ENCODE data around the gene HNRNPUL2. TPM values are rescaled to one million over a fixed set of nuclear protein-coding genes. Genes with fewer than 3 reads are reported as not detected.
"Not testable (repeated sequence)": the region's sequence is repeated elsewhere in the genome, so short reads cannot be mapped to it uniquely, and the experiment has no call there.

Gene HNRNPUL2
- polyA plus RNA-seq (2012; ENCODE audit: low read depth, missing spikeins) = 54.7 TPM

GRCh38 chr11:62727165-62727871 lies at the start of gene HNRNPUL2:
Gene HNRNPUL2 (minus strand): TSS chr11:62727457. CDS start chr11:62727156, 301 bp downstream.
- peak; percentile 96 for FAIRE-seq
- DNase-seq (ENCODE audit: insufficient read length, low spot score) = peak; percentile 94
- TF ChIP-seq PAX5 (IDR thresholded peaks at IDR 0.05; ENCODE audit: insufficient read depth, low read length, severe bottlenecking) = peak; percentile 19
- TF ChIP-seq POU2F2 (IDR thresholded peaks at IDR 0.05; ENCODE audit: low read depth, low read length) = no peak; the same call in 1 of the 2 replicates
- TF ChIP-seq POLR2A (IDR thresholded peaks at IDR 0.05; ENCODE audit: low read depth, low read length) = peak; percentile 95
- peak; percentile 8; the same call in 1 of the 2 replicates for TF ChIP-seq TAF1 (IDR thresholded peaks at IDR 0.05; ENCODE audit: low read depth, low read length)
- TF ChIP-seq SPI1 (IDR thresholded peaks at IDR 0.05; ENCODE audit: low read depth, low read length) = peak; percentile 76
- peak; percentile 93 for TF ChIP-seq POLR2AphosphoS5 (IDR thresholded peaks at IDR 0.05; ENCODE audit: low read depth, low read length)

GRCh38 chr11:62775646-62776045 lies 48.4 kb upstream of the HNRNPUL2 start:
- TF ChIP-seq POLR2A (IDR thresholded peaks at IDR 0.05; ENCODE audit: low read depth, low read length) (no peak), SPI1 (IDR thresholded peaks at IDR 0.05; ENCODE audit: low read depth, low read length) (no peak), POLR2AphosphoS5 (IDR thresholded peaks at IDR 0.05; ENCODE audit: low read depth, low read length) (no peak), POU2F2 (IDR thresholded peaks at IDR 0.05; ENCODE audit: low read depth, low read length) (no peak), PAX5 (IDR thresholded peaks at IDR 0.05; ENCODE audit: insufficient read depth, low read length, severe bottlenecking) (no peak), TAF1 (IDR thresholded peaks at IDR 0.05; ENCODE audit: low read depth, low read length) (no peak)
- DNase-seq (ENCODE audit: insufficient read length, low spot score) (no peak), FAIRE-seq (no peak)

GRCh38 chr11:62774407-62774806 lies 47.1 kb upstream of the HNRNPUL2 start:
- FAIRE-seq = no peak
- no peak for DNase-seq (ENCODE audit: insufficient read length, low spot score)
- TF ChIP-seq SPI1 (IDR thresholded peaks at IDR 0.05; ENCODE audit: low read depth, low read length) = no peak
- TF ChIP-seq POLR2AphosphoS5 (IDR thresholded peaks at IDR 0.05; ENCODE audit: low read depth, low read length) = no peak
- no peak for TF ChIP-seq TAF1 (IDR thresholded peaks at IDR 0.05; ENCODE audit: low read depth, low read length)
- no peak for TF ChIP-seq POU2F2 (IDR thresholded peaks at IDR 0.05; ENCODE audit: low read depth, low read length)
- TF ChIP-seq PAX5 (IDR thresholded peaks at IDR 0.05; ENCODE audit: insufficient read depth, low read length, severe bottlenecking) = no peak
- TF ChIP-seq POLR2A (IDR thresholded peaks at IDR 0.05; ENCODE audit: low read depth, low read length) = no peak

- peak; percentile 67; the same call in 1 of the 2 replicates for TF ChIP-seq POLR2AphosphoS5 (IDR thresholded peaks at IDR 0.05; ENCODE audit: low read depth, low read length)
- peak; percentile 43; the same call in 1 of the 2 replicates for TF ChIP-seq TAF1 (IDR thresholded peaks at IDR 0.05; ENCODE audit: low read depth, low read length)
- TF ChIP-seq SPI1 (IDR thresholded peaks at IDR 0.05; ENCODE audit: low read depth, low read length) = no peak
- 0 out of 2 replicates have a peak, but pooled peaks have one; percentile 40 for TF ChIP-seq POU2F2 (IDR thresholded peaks at IDR 0.05; ENCODE audit: low read depth, low read length)
- peak; percentile 84 for TF ChIP-seq PAX5 (IDR thresholded peaks at IDR 0.05; ENCODE audit: insufficient read depth, low read length, severe bottlenecking)
- TF ChIP-seq POLR2A (IDR thresholded peaks at IDR 0.05; ENCODE audit: low read depth, low read length) = peak; percentile 62; the same call in 1 of the 2 replicates
- FAIRE-seq (peak; percentile 87), DNase-seq (ENCODE audit: insufficient read length, low spot score) (peak; percentile 78)
Observed at GRCh38 chr11:62771144-62772021, 44.1 kb upstream of the HNRNPUL2 start, which contains the start of gene TAF6L. Gene TAF6L (plus strand): TSS chr11:62771396. CDS start chr11:62775784, 4,388 bp downstream.

- FAIRE-seq (peak; percentile 5), DNase-seq (ENCODE audit: insufficient read length, low spot score) (no peak)
- no peak for TF ChIP-seq PAX5 (IDR thresholded peaks at IDR 0.05; ENCODE audit: insufficient read depth, low read length, severe bottlenecking)
- TF ChIP-seq TAF1 (IDR thresholded peaks at IDR 0.05; ENCODE audit: low read depth, low read length) = no peak
- TF ChIP-seq POLR2AphosphoS5 (IDR thresholded peaks at IDR 0.05; ENCODE audit: low read depth, low read length) = no peak
- no peak for TF ChIP-seq POLR2A (IDR thresholded peaks at IDR 0.05; ENCODE audit: low read depth, low read length)
- TF ChIP-seq POU2F2 (IDR thresholded peaks at IDR 0.05; ENCODE audit: low read depth, low read length) = no peak
- TF ChIP-seq SPI1 (IDR thresholded peaks at IDR 0.05; ENCODE audit: low read depth, low read length) = 0 out of 2 replicates have a peak, but pooled peaks have one; percentile 10
Observed at GRCh38 chr11:62770778-62771143, 43.5 kb upstream of the HNRNPUL2 start.

- DNase-seq (ENCODE audit: insufficient read length, low spot score) = not testable (repeated sequence)
Observed at GRCh38 chr11:62760867-62761227, 33.6 kb upstream of the HNRNPUL2 start.

GRCh38 chr11:62757846-62758788 lies 30.9 kb upstream of the HNRNPUL2 start:
- DNase-seq (ENCODE audit: insufficient read length, low spot score) (no peak), FAIRE-seq (no peak)
- TF ChIP-seq PAX5 (IDR thresholded peaks at IDR 0.05; ENCODE audit: insufficient read depth, low read length, severe bottlenecking) (no peak), POLR2AphosphoS5 (IDR thresholded peaks at IDR 0.05; ENCODE audit: low read depth, low read length) (no peak), POU2F2 (IDR thresholded peaks at IDR 0.05; ENCODE audit: low read depth, low read length) (no peak), SPI1 (IDR thresholded peaks at IDR 0.05; ENCODE audit: low read depth, low read length) (no peak), TAF1 (IDR thresholded peaks at IDR 0.05; ENCODE audit: low read depth, low read length) (no peak), POLR2A (IDR thresholded peaks at IDR 0.05; ENCODE audit: low read depth, low read length) (no peak)

More at GRCh38 chr11:62760867-62761227, 33.6 kb upstream of the HNRNPUL2 start:
- not testable (repeated sequence) for FAIRE-seq

GRCh38 chr11:62755086-62755615 lies 27.9 kb upstream of the HNRNPUL2 start:
- FAIRE-seq = no peak
- no peak for DNase-seq (ENCODE audit: insufficient read length, low spot score)
- TF ChIP-seq PAX5 (IDR thresholded peaks at IDR 0.05; ENCODE audit: insufficient read depth, low read length, severe bottlenecking) = no peak
- no peak for TF ChIP-seq POU2F2 (IDR thresholded peaks at IDR 0.05; ENCODE audit: low read depth, low read length)
- no peak for TF ChIP-seq TAF1 (IDR thresholded peaks at IDR 0.05; ENCODE audit: low read depth, low read length)
- TF ChIP-seq POLR2A (IDR thresholded peaks at IDR 0.05; ENCODE audit: low read depth, low read length) = no peak
- no peak for TF ChIP-seq SPI1 (IDR thresholded peaks at IDR 0.05; ENCODE audit: low read depth, low read length)
- TF ChIP-seq POLR2AphosphoS5 (IDR thresholded peaks at IDR 0.05; ENCODE audit: low read depth, low read length) = no peak
